Measurements from ENCODE around the gene PUS3.
"Not testable (repeated sequence)": the region's sequence is repeated elsewhere in the genome, so short reads cannot be mapped to it uniquely, and the experiment has no call there.

GRCh38 chr11:125865354-125865753 is 37.7 kb downstream of the PUS3 start:
- TF ChIP-seq, protein P1, sequence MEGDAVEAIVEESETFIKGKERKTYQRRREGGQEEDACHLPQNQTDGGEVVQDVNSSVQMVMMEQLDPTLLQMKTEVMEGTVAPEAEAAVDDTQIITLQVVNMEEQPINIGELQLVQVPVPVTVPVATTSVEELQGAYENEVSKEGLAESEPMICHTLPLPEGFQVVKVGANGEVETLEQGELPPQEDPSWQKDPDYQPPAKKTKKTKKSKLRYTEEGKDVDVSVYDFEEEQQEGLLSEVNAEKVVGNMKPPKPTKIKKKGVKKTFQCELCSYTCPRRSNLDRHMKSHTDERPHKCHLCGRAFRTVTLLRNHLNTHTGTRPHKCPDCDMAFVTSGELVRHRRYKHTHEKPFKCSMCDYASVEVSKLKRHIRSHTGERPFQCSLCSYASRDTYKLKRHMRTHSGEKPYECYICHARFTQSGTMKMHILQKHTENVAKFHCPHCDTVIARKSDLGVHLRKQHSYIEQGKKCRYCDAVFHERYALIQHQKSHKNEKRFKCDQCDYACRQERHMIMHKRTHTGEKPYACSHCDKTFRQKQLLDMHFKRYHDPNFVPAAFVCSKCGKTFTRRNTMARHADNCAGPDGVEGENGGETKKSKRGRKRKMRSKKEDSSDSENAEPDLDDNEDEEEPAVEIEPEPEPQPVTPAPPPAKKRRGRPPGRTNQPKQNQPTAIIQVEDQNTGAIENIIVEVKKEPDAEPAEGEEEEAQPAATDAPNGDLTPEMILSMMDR (IDR thresholded peaks at IDR 0.05 in 8 of 11, conservative IDR thresholded peaks at IDR 0.05 in 3 of 11) = not testable (repeated sequence)
- TF ChIP-seq POLR2A, POLR2AphosphoS5 (IDR thresholded peaks at IDR 0.05): not testable (repeated sequence)
